Mesenchymal stem cell (in vitro differentiated cells and primary cell): ENCODE data around the gene ETV3L.

Experiments used
- DNase-seq: peaks from one replicate; pipeline ENCODE4 v3.0.0-alpha.2; 2013
- H2AFZ ChIP-seq: one replicate; pipeline ENCODE4 v1.6.1; 2013; ENCODE audit warnings: low read depth, mild to moderate bottlenecking, control low read depth, inconsistent platforms, low read length, moderate library complexity
- H2AK5ac ChIP-seq: 2 replicates; pipeline ENCODE4 v1.6.1; 2013; ENCODE audit warnings: low read length, moderate library complexity, mild to moderate bottlenecking, inconsistent platforms; ENCODE audit not compliant: severe bottlenecking
- H2BK120ac ChIP-seq: one replicate; pipeline ENCODE4 v1.6.1; 2013; ENCODE audit warnings: low read depth, mild to moderate bottlenecking, inconsistent platforms, low read length, moderate library complexity
- H2BK12ac ChIP-seq, 2 experiments: one replicate each; pipeline ENCODE4 v1.6.1; 2013; ENCODE audit warnings: inconsistent platforms in 2 of 2, low read length in 2 of 2, mild to moderate bottlenecking in 2 of 2, moderate library complexity in 2 of 2, control low read depth in 1 of 2
- H2BK15ac ChIP-seq: one replicate; pipeline ENCODE4 v1.6.1; 2013; ENCODE audit warnings: mild to moderate bottlenecking, low read depth, inconsistent platforms; ENCODE audit not compliant: poor library complexity, severe bottlenecking
- H2BK5ac ChIP-seq: 2 replicates; pipeline ENCODE4 v1.6.1; 2013; ENCODE audit warnings: low read depth, mild to moderate bottlenecking, low read length, control low read depth, inconsistent platforms; ENCODE audit not compliant: poor library complexity, severe bottlenecking
- H3K14ac ChIP-seq, 2 experiments: one replicate each; pipeline ENCODE4 v1.6.1; 2013; ENCODE audit warnings: inconsistent platforms in 2 of 2, low read length in 2 of 2, control low read depth in 1 of 2, mild to moderate bottlenecking in 1 of 2, moderate library complexity in 1 of 2
- H3K18ac ChIP-seq, 2 experiments: one replicate each; pipeline ENCODE4 v1.6.1; 2013; ENCODE audit warnings: inconsistent platforms in 2 of 2, low read length in 2 of 2, control low read depth in 1 of 2, low read depth in 1 of 2, mild to moderate bottlenecking in 1 of 2
- H3K23ac ChIP-seq, 2 experiments: one replicate each; pipeline ENCODE4 v1.6.1; 2013; ENCODE audit warnings: inconsistent platforms in 2 of 2, low read length in 2 of 2, mild to moderate bottlenecking in 2 of 2, moderate library complexity in 2 of 2, control low read depth in 1 of 2
- H3K27ac ChIP-seq: 2 replicates; pipeline ENCODE4 v1.5.1; 2013; ENCODE audit warnings: mild to moderate bottlenecking, moderate library complexity, low read length, control low read depth, inconsistent platforms; ENCODE audit not compliant: poor library complexity, severe bottlenecking
- H3K27me3 ChIP-seq, 2 experiments: 2 replicates each; pipeline versions ENCODE4 v1.6.1 to v1.7.0; 2013; ENCODE audit warnings: low read length in 2 of 2, mild to moderate bottlenecking in 2 of 2, moderate library complexity in 2 of 2, control low read depth in 1 of 2, inconsistent platforms in 1 of 2; ENCODE audit not compliant: control insufficient read depth in 1 of 2, insufficient read depth in 1 of 2
- H3K36me3 ChIP-seq, 2 experiments: 2 replicates each; pipeline versions ENCODE4 v1.6.1 to v1.7.0; 2013; ENCODE audit warnings: low read length in 2 of 2, control low read depth in 1 of 2, inconsistent platforms in 1 of 2, low read depth in 1 of 2, mild to moderate bottlenecking in 1 of 2; ENCODE audit not compliant: insufficient read depth in 2 of 2, control insufficient read depth in 1 of 2
- H3K4ac ChIP-seq, 2 experiments: one replicate each; pipeline ENCODE4 v1.6.1; 2013; ENCODE audit warnings: inconsistent platforms in 2 of 2, low read length in 2 of 2, mild to moderate bottlenecking in 2 of 2, moderate library complexity in 2 of 2, control low read depth in 1 of 2, low read depth in 1 of 2
- H3K4me1 ChIP-seq: 2 replicates; pipeline ENCODE4 v1.6.1; 2013; ENCODE audit warnings: low read depth, low read length, control low read depth; ENCODE audit not compliant: control insufficient read depth, insufficient read depth
- H3K4me2 ChIP-seq: 2 replicates; pipeline ENCODE4 v1.6.1; 2013; ENCODE audit warnings: low read length, mild to moderate bottlenecking, inconsistent platforms; ENCODE audit not compliant: poor library complexity, severe bottlenecking
- H3K4me3 ChIP-seq, 2 experiments: 2 replicates each; pipeline versions ENCODE4 v1.5.1 to v1.7.0; 2013; ENCODE audit warnings: low read length in 2 of 2, mild to moderate bottlenecking in 2 of 2, control low read depth in 1 of 2, low read depth in 1 of 2; ENCODE audit not compliant: insufficient read depth in 1 of 2
- H3K79me1 ChIP-seq: replicated peaks from 2 replicates; pipeline ENCODE4 v1.6.1; 2013; ENCODE audit warnings: mild to moderate bottlenecking, control low read depth, low read length, inconsistent platforms; ENCODE audit not compliant: poor library complexity, severe bottlenecking
- H3K9ac ChIP-seq: 2 replicates; pipeline ENCODE4 v1.7.0; 2013; ENCODE audit warnings: mild to moderate bottlenecking, low read length, moderate library complexity
- H3K9me3 ChIP-seq: 2 replicates; pipeline ENCODE4 v1.7.0; 2013; ENCODE audit warnings: mild to moderate bottlenecking, low read length; ENCODE audit not compliant: control insufficient read depth
- H4K8ac ChIP-seq: one replicate; pipeline ENCODE4 v1.6.1; 2013; ENCODE audit warnings: inconsistent platforms, mild to moderate bottlenecking, low read length, moderate library complexity
- H4K91ac ChIP-seq: one replicate; pipeline ENCODE4 v1.6.1; 2013; ENCODE audit warnings: mild to moderate bottlenecking, low read length, inconsistent platforms
- WGBS: methylation state at CpG from one replicate; pipeline ENCODE4 v1.1.7; 2013; ENCODE audit warnings: mixed read lengths; 5-methylcytosine and 5-hydroxymethylcytosine counted together

Gene ETV3L

DNA sequence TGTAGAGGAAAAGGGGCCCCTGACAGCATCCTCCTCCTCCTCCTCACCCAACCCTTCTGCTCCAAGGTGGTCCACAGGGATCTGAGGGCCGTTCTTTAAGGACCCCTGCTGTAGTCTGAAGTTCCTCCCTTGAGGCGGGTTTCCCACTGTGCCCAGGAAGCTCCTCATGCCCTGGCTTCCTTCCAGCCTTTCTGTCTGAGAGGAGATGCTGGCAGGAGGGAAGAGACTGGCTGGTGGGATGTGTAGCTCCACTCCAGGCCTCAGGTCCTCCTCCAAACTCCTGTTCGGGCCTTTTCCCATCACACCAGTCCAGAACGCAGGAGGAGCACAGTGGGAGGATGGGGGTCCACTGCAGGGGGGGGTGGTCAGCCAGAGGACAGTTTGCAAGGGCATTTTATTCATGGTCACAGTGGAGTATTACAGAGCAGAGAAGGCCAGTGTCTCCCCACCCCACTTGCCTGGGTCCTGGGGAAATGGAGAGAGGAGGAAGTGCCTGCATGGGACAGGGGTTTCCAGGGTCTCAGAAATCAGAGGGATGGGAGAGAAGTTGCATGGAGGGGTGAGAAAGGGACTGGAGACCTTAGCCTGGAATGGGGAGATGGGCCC lies 7.8 kb downstream of the ETV3L start:
- Histone ChIP-seq H2AFZ (no peak overlapping the region), H3K9ac (no peak overlapping the region), H3K36me3 (no peaks in the 10 kb centered on the region), H3K9me3 (no peaks in the 10 kb centered on the region), H2AK5ac (no peak overlapping the region), H3K4ac (no peak overlapping the region), H2BK15ac (no peak overlapping the region), H3K27ac (no peak overlapping the region), H4K91ac (no peak overlapping the region), H3K23ac (no peak overlapping the region), H3K14ac (no peak overlapping the region), H3K79me1 (no peaks in the 10 kb centered on the region), H2BK5ac (no peak overlapping the region), H3K4me1 (peaks cover 2% of the 10 kb centered on the region), H2BK120ac (no peak overlapping the region), H4K8ac (no peak overlapping the region), H3K4me3 (no peak overlapping the region), H3K18ac (no peak overlapping the region), H2BK12ac (no peak overlapping the region), H3K4me2 (peak overlapping the region; percentile 15), H3K27me3 (peaks cover 4% of the 10 kb centered on the region in 2 experiments)
- no peak for DNase-seq
- WGBS, result 67% methylated on average over 3 of the region's 4 CpGs

DNA sequence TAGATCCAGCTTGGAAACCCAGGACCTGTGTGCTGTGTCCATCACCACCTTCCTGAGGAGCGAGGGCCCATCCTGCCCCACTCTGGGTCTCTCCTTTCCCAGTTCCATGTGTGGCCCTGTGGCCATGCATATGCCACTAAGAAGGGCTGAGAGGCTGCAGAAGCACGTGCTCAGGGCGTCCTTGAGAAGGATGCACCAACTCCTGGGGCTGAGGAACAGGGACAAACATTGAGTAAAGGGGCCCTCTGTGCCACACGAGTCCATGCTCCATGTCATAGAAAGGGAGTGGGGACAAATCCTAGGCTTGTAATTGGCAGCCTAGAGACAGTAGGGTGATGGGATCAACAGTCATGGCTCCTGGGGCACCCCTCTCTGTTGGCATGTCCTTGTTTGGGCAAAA lies 8.4 kb downstream of the ETV3L start:
- H3K14ac ChIP-seq, result no peak overlapping the region
- WGBS, result 94% methylated on average over 4 of the region's 4 CpGs
- H2BK12ac ChIP-seq, result peak overlapping the region in 1 of 2 experiments; percentile 1
- H2BK15ac ChIP-seq, result no peak overlapping the region
- no peak overlapping the region for H2AK5ac ChIP-seq
- H2BK120ac ChIP-seq, result no peak overlapping the region
- no peaks in the 10 kb centered on the region for H3K9me3 ChIP-seq
- peaks cover 2% of the 10 kb centered on the region for H3K4me1 ChIP-seq
- H3K18ac ChIP-seq, result no peak overlapping the region
- H3K36me3 ChIP-seq, result no peaks in the 10 kb centered on the region
- no peak for DNase-seq
- H3K4me3 ChIP-seq, result no peak overlapping the region
- H2BK5ac ChIP-seq, result no peak overlapping the region
- no peak overlapping the region for H4K91ac ChIP-seq
- no peak overlapping the region for H3K4ac ChIP-seq
- H3K27ac ChIP-seq, result no peak overlapping the region
- H3K79me1 ChIP-seq, result no peaks in the 10 kb centered on the region
- no peak overlapping the region for H3K9ac ChIP-seq
- peaks cover 4% of the 10 kb centered on the region in 2 experiments for H3K27me3 ChIP-seq
- no peak overlapping the region for H3K4me2 ChIP-seq
- H4K8ac ChIP-seq, result no peak overlapping the region
- H3K23ac ChIP-seq, result no peak overlapping the region
- H2AFZ ChIP-seq, result no peak overlapping the region

DNA sequence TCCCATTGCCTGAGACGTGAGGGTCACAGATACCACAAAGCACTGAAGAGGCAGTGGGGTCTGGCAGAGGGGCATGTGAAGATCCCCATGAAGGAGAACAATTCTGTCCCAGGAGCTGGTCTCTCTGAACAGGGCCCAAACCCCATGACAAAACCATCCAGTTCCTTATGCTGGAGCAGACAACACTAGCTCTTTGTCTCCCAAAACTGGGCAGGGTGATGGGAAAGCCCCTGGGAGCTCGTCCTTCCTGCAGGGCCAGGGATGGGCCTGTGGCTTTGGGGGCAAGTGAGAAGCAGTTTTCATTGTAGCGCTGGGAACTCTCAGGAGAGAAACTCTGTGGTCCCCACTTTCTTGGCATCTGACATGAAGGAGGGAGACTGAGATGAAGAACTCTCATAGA lies 8.8 kb downstream of the ETV3L start:
- no peak for DNase-seq
- H3K4me1 ChIP-seq, result peaks cover 2% of the 10 kb centered on the region
- H4K91ac ChIP-seq, result no peak overlapping the region
- no peaks in the 10 kb centered on the region for H3K79me1 ChIP-seq
- peaks cover 4% of the 10 kb centered on the region in 2 experiments for H3K27me3 ChIP-seq
- H3K18ac ChIP-seq, result no peak overlapping the region
- no peak overlapping the region for H2AK5ac ChIP-seq
- H3K4ac ChIP-seq, result no peak overlapping the region
- H2AFZ ChIP-seq, result no peak overlapping the region
- no peak overlapping the region for H3K27ac ChIP-seq
- no peak overlapping the region for H2BK15ac ChIP-seq
- no peaks in the 10 kb centered on the region for H3K36me3 ChIP-seq
- H3K9me3 ChIP-seq, result no peaks in the 10 kb centered on the region
- no peak overlapping the region for H2BK120ac ChIP-seq
- 59% methylated on average over 3 of the region's 3 CpGs for WGBS
- no peak overlapping the region for H4K8ac ChIP-seq
- H3K9ac ChIP-seq, result peak overlapping the region; percentile 14
- H3K14ac ChIP-seq, result no peak overlapping the region
- H3K4me2 ChIP-seq, result no peak overlapping the region
- no peak overlapping the region for H2BK5ac ChIP-seq
- H3K23ac ChIP-seq, result no peak overlapping the region
- H2BK12ac ChIP-seq, result no peak overlapping the region
- H3K4me3 ChIP-seq, result peak overlapping the region in 1 of 2 experiments; percentile 42

DNA sequence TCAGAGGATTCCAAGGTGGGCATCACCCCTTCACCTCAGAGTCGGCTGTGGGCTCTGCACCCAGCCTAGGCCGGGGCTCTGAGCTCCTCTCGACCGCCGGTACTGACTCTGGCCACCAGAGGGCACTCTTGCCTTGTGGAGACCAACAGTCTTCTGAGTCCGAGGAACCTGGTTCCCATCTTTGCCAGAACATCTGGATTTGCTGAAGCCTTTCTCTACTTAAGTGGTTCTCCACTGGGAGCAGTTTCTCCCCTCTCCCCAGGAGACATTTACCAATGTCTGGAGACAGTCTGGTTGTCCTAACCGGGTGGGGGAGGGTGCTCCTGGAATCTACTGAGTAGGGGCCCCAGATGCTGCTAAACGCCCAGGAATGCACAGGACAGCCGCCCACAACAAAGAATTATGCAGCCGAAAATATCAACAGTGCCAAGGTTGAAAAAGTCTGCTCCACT lies 9.4 kb downstream of the ETV3L start:
- no peaks in the 10 kb centered on the region for H3K9me3 ChIP-seq
- no peak overlapping the region for H2BK120ac ChIP-seq
- H3K18ac ChIP-seq, result no peak overlapping the region
- WGBS, result 11% methylated on average over 10 of the region's 10 CpGs
- H4K91ac ChIP-seq, result no peak overlapping the region
- H3K27me3 ChIP-seq, result peaks cover 4% of the 10 kb centered on the region in 2 experiments
- no peaks in the 10 kb centered on the region for H3K36me3 ChIP-seq
- H3K9ac ChIP-seq, result peak overlapping the region; percentile 14
- H3K4me1 ChIP-seq, result peaks cover 2% of the 10 kb centered on the region
- no peaks in the 10 kb centered on the region for H3K79me1 ChIP-seq
- peak overlapping the region; percentile 39 for H3K4me2 ChIP-seq
- DNase-seq, result peak; percentile 84
- H2BK15ac ChIP-seq, result no peak overlapping the region
- H2BK12ac ChIP-seq, result no peak overlapping the region
- H3K14ac ChIP-seq, result no peak overlapping the region
- H2AK5ac ChIP-seq, result no peak overlapping the region
- H3K4me3 ChIP-seq, result peak overlapping the region in 1 of 2 experiments; percentile 42
- no peak overlapping the region for H3K4ac ChIP-seq
- no peak overlapping the region for H2AFZ ChIP-seq
- no peak overlapping the region for H2BK5ac ChIP-seq
- H3K27ac ChIP-seq, result no peak overlapping the region
- no peak overlapping the region for H3K23ac ChIP-seq
- H4K8ac ChIP-seq, result no peak overlapping the region
